NCI-H748 (cell line): ENCODE results near the gene TSHZ3.

Experiments used
- DNase-seq: peaks from one replicate; lab custom pipeline; 2025; ENCODE audit not compliant: unreplicated experiment; lab: John Stamatoyannopoulos, UW

Gene TSHZ3

DNA sequence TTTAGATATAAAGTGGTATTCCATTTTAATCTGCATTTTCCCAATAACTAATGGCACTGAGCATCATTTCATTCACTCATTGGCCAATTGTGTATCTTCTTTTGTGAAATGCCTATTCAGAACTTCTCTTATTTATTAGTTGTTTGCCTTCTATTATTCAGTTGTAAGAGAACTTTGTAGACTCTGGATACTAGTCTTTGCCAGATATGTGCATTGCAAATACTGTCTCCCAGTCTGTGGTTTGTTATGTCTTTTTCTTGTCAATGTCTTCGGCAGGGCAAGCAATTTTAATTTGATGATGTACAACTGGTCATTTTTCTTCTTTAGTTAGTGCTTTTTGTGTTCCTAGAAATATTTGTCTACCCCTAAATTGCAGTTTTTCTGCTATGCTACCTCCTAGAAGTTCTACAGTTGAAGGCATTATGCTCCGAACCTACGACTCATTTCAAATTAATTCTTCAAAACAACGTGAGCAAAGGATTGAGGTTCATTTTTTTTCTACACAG, 115.9 kb downstream of the TSHZ3 start:
- DNase-seq: no peak

DNA sequence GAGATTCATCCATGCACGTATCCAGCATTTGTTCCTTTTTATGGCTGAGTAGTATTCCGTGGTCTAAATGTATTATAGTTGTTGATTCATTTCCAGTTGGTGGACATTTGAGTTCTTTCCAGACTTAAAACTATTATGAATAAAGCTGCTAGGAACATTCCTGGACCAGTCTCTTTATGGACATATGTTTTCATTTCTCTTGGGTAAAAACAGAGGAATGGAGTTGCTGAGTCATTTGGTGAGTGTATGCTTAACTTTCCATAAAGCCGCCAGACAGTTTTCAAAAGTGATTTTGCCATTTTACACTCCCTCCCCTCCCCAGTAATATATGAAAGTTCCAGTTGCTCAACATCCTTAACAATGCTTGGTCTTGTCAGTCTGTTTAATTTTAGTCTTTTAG, 116.4 kb downstream of the TSHZ3 start:
- no peak for DNase-seq

DNA sequence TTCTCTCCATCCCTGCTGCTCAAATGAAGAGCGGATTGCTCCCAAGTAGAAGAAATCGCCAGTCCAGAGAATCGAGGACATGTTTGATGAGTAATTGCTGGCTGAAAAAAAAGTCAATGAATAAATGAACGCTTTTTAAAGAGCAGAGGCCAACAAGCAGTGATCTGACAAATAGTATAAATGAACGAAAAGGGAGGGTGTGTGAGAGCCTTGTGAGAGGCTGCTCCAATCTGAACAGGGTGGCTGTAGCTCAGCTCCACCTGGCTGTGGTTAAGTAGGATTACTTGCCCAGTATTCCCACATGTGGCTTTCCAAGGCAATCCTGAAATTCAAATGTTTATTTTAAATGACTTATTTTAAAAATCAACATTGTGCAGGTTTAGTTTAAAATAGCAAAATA, 117.1 kb downstream of the TSHZ3 start:
- no peak for DNase-seq

DNA sequence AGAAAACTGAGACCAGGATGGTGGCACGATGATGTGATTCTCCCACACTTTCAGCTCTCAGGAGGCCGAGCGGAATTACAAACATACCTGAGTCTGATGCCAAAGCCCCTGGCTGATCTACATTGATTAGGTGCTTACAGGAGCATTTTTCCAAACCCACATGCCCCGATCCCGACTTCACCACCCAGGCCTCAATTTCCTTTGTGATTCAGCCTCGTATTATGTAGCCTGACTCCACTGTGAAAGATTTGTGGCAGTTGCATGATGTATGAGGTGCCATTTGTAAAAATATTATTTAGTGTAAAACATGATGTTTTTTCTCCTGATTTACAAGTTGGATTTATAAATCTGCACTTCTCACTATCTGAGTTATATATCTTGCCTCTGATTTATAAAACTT, 118.0 kb downstream of the TSHZ3 start:
- DNase-seq: no peak

DNA sequence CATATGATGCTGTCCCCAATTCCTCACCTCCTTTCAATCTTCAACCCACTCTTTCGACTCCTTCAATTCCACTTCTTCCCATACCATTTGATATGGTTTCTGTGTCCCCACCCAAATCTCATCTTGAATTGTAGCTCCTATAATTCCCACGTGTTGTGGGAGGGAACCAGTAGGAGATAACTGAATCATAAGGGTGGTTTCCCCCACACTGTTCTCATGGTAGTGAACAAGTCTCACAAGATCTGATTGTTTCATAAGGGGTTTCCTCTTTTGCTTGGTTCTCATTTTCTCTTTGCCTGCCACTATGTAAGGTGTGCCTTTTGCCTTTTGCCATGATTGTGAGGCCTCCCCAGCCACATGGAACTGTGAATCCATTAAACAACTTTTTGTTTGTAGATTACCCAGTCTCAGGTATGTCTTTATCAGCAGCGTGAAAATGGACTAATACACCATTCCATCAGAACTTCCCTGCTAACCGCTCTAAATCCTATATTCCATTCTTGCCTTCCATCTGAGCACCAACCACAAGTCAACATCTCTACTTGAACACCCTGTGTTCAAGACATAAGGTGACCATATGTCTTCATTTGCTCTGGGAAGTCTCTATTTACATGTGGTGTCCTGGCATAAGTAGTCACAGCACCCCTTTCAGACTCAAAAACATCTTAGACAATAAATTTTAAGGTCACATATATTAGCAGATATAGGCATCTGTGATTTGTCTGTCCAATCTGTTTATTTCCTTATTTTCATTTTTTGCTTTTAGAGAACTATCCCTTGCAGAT, 122.9 kb downstream of the TSHZ3 start:
- DNase-seq: no peak
